Fibroblast of peridontal ligament (primary cell): ENCODE measurements around the gene PLB1.
"Not testable (repeated sequence)": the region's sequence is repeated elsewhere in the genome, so short reads cannot be mapped to it uniquely, and the experiment has no call there.

Experiments used
- DNase-seq: peaks from one replicate; pipeline ENCODE4 v3.0.0-alpha.2; 2010; ENCODE audit errors: extremely low read depth

The PLB1 gene

GRCh38 chr2:28665811-28666377, 170.0 kb downstream of the PLB1 start:
- not testable (repeated sequence) for DNase-seq

- peak; percentile 44 for DNase-seq
Observed at GRCh38 chr2:28666496-28667184, 170.8 kb downstream of the PLB1 start.

GRCh38 chr2:28667261-28667660, 171.4 kb downstream of the PLB1 start:
- DNase-seq = no peak

GRCh38 chr2:28668106-28668814, 172.4 kb downstream of the PLB1 start:
- DNase-seq = no peak

GRCh38 chr2:28668880-28669279, 173.0 kb downstream of the PLB1 start:
- DNase-seq = no peak

- no peak for DNase-seq
Observed at GRCh38 chr2:28670856-28671255, 175.0 kb downstream of the PLB1 start.

GRCh38 chr2:28673338-28673737, 177.5 kb downstream of the PLB1 start:
- no peak for DNase-seq

- peak; percentile 53 for DNase-seq
Observed at GRCh38 chr2:28674062-28674712, 178.3 kb downstream of the PLB1 start.

- DNase-seq = no peak
Observed at GRCh38 chr2:28674713-28675068, 178.8 kb downstream of the PLB1 start.

GRCh38 chr2:28676152-28676835, 180.4 kb downstream of the PLB1 start:
- DNase-seq = no peak

- DNase-seq = no peak
Observed at GRCh38 chr2:28678175-28678855, 182.5 kb downstream of the PLB1 start.

GRCh38 chr2:28678944-28679343, 183.1 kb downstream of the PLB1 start:
- no peak for DNase-seq

GRCh38 chr2:28680657-28681056, 184.8 kb downstream of the PLB1 start:
- no peak for DNase-seq

GRCh38 chr2:28681158-28681571, 185.3 kb downstream of the PLB1 start:
- DNase-seq = peak; percentile 38

- no peak for DNase-seq
Observed at GRCh38 chr2:28681606-28682005, 185.7 kb downstream of the PLB1 start.

GRCh38 chr2:28683100-28683706, 187.3 kb downstream of the PLB1 start:
- peak; percentile 68 for DNase-seq

- no peak for DNase-seq
Observed at GRCh38 chr2:28684142-28684858, 188.4 kb downstream of the PLB1 start.

GRCh38 chr2:28687171-28687570, 191.3 kb downstream of the PLB1 start:
- DNase-seq = no peak

- no peak for DNase-seq
Observed at GRCh38 chr2:28687640-28688385, 192.0 kb downstream of the PLB1 start.

GRCh38 chr2:28688818-28689217, 193.0 kb downstream of the PLB1 start:
- no peak for DNase-seq
